ENCODE data around the gene WDR18.

DNA sequence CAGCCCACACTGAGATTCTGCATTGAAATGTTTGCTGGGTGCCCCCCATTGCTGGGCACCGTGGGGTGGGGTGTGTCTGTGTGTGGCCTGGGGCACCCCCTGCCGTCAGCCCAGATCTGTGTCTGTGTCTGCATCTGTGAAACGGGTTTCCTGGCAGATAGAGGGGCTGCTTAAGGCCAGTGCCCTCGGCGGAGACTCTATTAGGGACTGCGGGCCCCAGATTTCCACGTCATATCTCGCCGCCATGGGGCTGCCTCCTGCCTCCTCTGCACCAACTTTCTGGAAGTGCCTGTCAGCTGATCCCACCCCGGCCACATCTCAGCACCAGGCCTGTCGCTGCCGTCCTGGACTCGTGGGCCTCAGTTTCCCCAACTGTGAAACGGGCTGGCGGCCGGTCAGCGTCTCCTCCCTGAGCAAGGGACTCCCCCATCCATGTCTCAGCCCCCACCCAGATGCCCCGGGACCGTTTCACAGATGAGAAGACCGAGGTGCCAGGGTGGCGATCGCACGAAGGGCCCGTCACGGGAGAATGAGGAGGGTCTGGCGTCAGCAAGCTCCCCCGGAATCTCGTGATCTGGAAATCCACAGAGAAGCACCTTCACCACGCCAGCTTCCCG is 36.9 kb upstream of the WDR18 start:
- TF ChIP-seq, protein P1, sequence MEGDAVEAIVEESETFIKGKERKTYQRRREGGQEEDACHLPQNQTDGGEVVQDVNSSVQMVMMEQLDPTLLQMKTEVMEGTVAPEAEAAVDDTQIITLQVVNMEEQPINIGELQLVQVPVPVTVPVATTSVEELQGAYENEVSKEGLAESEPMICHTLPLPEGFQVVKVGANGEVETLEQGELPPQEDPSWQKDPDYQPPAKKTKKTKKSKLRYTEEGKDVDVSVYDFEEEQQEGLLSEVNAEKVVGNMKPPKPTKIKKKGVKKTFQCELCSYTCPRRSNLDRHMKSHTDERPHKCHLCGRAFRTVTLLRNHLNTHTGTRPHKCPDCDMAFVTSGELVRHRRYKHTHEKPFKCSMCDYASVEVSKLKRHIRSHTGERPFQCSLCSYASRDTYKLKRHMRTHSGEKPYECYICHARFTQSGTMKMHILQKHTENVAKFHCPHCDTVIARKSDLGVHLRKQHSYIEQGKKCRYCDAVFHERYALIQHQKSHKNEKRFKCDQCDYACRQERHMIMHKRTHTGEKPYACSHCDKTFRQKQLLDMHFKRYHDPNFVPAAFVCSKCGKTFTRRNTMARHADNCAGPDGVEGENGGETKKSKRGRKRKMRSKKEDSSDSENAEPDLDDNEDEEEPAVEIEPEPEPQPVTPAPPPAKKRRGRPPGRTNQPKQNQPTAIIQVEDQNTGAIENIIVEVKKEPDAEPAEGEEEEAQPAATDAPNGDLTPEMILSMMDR (IDR thresholded peaks at IDR 0.05): no peak
- TF ChIP-seq POLR2A (IDR thresholded peaks at IDR 0.05): no peak

Measured in thyroid gland (tissue), 4 donors.